ENCODE results near the gene TTC22.

TTC22 gene

DNA sequence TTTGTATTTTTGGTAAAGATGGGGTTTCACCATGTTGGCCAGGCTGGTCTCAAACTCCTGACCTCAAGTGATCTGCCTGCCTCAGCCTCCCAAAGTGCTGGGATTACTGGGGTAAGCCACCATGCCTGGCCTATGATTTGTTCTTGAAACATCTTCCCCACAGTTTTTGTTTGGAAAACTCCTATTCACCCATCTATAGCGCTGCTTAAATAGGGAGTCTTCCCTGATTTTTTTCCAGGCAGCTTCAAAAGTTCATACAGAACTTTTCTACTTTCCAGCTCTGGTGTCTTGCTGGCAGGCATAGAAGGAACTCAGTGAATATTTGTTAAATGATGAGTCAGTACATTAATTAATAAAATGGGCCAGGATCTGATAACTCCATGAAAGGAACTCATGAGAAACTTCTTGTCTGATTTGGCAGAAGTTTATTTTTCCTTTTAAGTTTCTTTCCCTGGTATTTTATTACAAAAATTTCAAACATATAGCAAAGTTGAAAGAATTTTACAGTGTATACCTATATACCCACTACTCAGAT is 33.0 kb upstream of the TTC22 start:
- DNase-seq (ENCODE audit: low spot score): no peak

DNA sequence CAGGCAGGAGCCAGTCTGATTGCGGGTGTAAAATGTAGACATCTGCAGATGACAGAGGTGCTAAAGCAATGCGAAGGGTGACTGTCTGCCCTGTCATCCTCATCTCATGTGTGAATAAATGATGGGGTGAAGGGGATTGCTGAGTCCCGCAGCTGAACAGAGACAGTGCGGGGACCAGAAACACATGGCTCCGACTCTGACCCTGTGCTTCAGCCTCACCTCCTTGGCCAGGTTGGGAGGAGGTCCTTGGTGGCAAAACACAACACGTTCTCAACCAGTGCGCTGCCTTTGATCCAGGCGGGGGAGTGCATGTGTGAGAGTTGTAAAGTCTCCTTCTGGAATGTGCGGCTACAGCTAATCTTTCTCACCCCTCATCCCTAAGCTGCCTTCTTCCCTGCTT is 32.0 kb upstream of the TTC22 start:
- no peak for DNase-seq (ENCODE audit: low spot score)

DNA sequence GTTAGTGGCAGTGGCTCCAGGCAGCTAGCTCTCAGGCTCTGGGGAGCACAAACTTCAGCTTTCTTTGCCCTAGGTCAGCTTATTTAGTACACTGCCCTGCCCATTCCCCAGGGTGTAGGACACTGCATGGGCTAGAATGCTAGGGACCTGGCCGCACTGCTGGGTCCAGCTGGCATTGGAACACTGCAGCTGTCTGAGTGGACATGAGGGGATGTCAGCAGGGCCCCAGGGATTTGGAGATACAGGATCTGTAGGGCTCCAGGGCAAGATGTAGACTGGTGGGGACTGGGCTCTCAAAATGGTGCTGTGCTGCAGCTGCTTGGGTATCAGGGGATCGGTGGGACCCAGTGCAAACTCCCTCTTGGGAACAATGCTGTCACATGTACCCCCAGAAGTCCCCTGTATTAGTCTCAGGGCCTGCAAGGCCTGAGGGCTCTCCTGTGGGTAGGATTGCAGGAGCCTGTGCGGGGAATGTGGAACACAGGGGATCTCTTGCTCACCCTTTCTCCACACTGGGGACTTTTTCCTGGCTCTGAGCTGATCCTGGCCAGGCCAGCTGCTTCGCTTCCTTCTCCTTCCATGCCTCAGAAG is 25.2 kb upstream of the TTC22 start:
- no peak for DNase-seq (ENCODE audit: low spot score)

DNA sequence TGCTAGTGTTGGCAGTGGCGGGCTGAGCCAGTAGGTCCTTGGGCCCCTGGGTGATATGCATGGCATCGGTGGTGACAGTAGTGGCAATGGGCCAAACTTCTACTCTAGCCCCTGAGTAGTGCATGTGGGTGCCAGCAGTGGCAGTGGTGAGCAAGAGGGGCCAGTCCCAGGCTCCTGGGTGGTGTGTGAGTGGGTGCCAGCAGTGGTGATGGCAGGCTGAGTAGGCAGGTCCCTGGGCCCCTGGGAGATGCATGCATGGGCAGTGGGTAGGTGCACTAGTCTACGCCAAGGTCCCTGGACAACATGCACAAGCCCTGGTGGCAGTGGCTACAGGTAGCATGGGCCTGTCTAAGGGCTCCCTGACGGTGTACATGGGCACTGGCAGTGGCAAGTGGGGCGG is 24.6 kb upstream of the TTC22 start:
- no peak for DNase-seq (ENCODE audit: low spot score)

DNA sequence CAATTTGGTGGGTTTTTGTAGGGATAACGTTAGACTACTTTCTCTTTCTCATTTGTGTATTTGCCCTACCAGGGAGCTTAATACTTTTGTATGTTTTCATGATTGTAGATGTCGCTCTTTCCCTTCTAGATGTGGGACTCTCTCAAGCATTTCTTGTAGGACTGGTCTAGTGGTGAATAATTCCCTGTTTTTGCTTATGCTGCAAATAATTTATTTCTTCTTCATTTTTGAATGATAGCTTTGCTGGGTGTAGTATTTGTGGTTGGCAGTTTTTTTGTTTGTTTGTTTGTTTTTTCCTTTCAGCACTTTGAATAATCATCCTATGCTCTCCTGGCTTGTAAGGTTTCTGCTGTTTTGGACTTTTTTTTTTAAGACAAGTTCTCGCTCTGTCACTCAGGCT is 22.5 kb upstream of the TTC22 start:
- DNase-seq (ENCODE audit: low spot score): no peak

DNA sequence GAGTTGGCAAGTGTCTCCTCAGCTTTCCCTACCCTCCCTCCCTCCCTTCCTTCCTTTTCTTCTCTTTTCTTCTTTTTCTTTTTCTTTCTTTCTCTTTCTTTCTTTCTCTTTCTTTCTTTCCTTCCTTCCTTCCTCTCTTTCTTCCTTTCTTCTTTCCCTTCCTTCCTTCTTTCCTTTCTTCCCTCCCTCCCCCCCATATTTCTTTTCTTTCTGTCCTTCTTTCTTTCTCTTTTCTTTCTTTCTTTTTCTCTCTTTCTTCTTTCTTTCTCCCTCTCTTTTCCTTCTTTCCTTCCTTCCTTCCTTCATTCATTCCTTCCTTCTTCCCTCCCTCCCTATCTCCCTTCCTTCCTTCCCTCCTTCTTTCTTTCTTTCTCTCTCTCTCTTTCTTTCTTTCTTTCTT is 18.6 kb upstream of the TTC22 start:
- no peak for DNase-seq (ENCODE audit: low spot score)

DNA sequence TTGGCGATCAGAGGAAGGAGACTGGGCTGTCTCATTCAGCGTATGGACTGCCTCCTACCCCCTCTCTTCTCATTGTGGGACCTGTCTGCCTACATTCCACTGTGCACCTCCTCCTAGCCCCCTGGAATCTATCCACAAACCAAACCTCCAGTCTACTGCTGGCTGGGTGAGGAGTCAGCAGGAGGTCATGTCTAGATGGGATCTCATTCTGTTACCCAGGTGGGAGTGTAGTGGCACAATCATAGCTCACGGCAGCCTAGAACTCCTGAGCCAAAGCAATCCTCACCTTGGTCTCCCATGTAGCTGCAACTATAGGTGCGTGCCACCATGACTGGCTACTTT is 18.0 kb upstream of the TTC22 start:
- no peak for DNase-seq (ENCODE audit: low spot score)

DNA sequence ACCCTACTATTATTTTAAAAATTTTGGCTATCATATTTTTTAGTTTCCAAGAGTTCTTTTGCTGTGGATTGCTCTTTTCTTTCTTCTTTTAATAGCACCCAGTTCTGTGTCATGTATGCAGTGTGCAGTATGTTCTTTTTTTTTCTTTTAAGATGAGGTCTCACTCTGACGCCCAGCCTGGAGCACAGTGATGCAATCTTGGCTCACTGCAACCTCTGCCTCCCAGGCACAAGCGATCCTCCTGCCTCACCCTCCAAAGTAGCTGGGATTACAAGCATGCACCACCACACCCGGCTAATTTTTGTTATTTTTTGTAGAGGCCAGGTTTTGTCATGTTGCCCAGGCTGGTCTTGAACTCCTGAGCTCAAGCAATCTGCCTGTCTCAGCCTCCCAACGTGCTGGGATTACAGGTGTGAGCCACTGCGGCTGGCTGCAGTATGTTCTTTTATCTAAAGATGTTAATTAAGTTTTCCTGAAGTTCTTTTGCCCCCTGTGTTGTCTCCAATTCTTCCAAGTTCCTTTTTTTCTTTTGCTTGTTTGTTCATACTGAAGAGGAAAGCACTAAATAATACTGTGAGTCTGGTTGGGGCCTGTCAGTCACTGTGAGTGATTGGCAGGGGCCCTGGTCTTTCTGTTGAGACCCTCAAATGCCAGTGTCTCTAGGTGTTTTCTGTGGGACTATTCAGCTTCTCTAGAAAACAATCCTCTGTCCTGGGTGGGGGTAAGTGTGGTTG is 17.5 kb upstream of the TTC22 start:
- no peak for DNase-seq (ENCODE audit: low spot score)

DNA sequence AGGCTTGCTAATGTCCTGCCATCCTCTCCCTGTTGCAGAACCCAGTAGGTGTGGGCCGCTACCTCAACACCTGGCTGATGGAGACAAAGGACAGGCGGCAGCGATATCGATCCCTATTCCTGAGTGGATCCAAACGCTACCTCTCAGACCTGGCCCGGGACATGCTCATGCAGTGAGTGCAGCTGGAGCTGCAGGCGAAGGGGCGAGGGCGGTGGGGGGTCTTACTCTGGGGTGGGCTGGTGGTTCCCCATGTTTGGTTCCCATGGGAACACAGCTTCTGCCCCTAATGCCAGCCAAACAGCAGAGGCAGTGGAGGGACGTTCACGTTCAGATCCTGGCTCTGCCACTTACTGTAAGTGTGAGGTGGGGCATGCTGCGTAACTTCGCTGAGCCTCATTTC is 15.8 kb upstream of the TTC22 start:
- DNase-seq (ENCODE audit: low spot score): no peak

DNA sequence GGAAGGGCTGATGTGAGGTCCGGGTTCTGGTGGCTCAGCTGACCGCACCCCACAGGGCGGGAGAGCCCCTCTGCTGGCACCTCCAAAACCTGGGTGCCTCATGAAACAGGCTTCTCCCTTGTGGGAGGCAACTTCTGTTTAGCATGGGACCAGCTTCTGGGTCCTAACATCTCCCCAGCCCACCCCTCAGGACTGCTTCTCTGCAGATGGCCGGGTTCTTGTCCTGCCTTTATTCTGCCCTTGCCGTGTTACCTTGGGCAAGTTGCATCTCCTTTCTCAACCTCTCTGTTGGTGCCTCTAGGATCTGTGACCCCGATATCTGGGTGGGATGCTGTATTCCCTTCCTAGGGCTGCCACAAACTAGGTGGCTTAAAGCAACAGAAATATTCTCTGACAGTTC is 15.0 kb upstream of the TTC22 start:
- DNase-seq (ENCODE audit: low spot score): no peak

DNA sequence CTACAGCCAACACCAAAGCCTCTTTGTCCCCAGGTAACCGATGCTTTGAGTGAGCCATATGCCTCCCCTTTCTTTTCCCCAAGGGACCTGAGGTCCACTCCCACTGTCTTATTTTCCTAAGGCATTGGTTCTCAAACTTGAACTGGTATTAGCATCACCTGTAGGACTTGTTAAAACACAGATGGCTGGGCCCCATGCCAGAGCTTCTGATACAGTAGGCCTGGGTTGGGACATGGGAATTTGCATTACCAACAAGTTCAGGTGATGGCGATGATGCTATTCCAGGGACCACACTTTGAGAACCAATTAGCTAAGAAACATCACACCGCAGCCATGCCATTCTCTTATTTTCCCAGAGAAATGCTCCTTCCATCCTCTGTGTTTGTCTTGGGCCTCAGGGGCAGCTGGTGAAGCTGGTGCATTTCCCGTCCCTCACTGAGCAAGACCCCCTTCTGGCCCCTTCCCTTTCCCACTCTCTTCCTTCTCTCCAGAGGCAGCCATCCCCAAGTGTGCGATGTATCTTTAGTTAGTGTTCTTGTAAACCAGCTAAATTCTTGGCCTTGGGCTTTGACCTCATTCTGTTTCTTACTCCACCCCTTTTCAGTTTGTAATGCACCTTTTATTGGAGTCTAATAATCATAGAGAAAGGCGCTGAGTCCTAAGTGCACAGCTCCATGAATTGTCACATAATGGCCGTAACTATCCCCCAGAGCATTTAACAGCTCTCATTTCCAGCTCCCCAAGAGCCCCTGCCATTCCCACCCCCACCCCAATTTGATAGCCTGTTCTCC is 14.2 kb upstream of the TTC22 start:
- no peak for DNase-seq (ENCODE audit: low spot score)

DNA sequence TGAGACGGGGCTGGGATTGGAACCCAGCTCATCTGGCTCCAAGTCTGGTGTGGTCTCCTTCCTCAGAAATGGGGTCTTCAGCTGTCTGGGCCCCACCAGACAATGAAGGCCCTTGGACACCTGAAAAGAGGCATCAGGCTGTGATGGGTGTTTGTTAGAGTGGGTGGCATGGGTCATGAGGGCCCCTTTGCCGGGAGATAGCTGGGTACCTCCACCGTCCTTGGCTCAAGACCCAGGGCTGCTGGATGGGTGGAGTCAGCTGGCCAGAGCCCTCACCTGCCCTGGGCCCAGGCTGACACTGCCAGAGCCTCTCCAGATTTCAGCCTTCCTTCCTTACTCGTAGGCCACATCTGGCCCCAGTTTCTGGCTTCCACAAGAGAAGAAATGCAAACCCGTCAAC is 13.4 kb upstream of the TTC22 start:
- DNase-seq (ENCODE audit: low spot score): no peak

DNA sequence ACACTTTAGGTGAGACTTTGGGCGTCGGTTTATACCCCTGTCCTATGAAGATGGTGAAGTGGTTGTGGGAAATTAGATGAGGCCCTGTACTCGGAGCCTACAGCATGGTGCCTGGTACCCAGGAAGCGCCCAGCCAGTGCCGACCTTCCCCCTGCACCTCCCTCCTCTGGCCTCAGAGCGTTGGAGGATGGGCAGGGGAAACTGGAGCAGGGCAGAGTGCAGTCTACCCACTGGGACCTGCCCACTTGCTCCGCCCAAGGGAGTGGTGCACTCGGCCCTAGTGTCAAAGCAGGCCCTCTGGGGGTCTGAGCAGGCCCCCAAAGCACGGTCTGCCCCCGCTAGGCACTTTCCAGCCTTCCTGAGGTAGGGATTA is 13.0 kb upstream of the TTC22 start:
- DNase-seq (ENCODE audit: low spot score): no peak

DNA sequence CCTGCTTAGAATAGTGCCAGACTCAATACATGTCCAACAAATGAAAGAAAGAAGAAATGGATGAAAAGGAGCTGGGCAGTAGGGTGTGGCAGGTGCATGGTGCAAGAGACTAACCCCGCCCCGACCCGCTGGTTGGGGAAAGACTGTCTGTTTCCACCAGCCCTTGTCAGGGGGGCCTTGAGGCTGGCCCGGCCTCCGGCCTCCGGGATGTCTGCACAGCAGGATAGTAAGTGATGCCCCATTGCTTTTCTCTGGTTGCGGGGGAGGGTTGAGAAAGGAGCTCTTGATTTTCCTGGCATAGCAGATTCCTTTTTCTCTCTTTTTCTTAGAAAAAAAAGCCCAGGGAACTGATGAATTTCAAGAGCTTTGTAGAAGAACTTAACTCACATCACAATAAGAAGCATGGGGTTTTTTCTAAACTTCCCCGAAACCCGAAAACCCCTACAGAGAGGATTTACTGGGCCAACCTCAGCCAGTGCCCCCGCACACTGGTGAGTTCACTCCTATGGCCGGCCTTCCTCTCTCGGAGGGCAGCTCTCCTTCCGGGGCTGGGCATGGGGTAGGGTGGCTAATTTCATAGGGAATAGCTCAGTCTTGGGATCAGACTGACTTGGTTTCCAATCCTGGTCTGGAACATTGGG is 12.5 kb upstream of the TTC22 start:
- no peak for DNase-seq (ENCODE audit: low spot score)

DNA sequence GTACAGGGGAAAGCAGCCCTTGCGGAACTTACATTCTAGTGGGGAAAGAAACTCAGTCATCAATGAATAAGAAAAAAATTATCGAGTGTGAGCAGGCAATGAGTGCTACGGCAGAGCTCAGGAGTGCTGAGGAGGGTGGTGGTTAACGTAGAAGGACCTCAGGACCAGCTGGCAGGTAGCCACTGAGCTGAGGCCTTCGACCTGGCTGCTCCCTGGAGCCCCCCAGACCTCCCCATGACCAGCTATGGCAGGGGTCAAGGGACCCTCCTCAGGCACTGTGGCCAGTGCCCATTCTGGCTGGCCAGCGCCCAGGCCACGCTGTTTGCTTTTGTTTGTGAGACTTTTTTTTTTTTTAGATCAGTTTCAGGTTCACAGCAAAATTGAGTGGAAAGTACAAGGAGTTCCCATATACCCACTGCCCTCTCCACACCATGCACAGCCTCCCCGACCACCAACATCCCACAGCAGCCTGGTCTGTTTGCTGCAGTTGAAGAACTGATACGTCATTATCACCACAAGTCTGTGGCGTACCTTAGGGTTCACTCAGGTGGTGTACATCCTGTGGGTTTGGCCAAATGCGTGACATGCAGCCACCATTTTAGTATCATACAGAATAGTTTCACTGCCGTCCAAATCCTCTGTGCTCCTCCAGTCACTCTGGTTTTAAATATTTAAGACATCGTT is 11.8 kb upstream of the TTC22 start:
- DNase-seq (ENCODE audit: low spot score): no peak

DNA sequence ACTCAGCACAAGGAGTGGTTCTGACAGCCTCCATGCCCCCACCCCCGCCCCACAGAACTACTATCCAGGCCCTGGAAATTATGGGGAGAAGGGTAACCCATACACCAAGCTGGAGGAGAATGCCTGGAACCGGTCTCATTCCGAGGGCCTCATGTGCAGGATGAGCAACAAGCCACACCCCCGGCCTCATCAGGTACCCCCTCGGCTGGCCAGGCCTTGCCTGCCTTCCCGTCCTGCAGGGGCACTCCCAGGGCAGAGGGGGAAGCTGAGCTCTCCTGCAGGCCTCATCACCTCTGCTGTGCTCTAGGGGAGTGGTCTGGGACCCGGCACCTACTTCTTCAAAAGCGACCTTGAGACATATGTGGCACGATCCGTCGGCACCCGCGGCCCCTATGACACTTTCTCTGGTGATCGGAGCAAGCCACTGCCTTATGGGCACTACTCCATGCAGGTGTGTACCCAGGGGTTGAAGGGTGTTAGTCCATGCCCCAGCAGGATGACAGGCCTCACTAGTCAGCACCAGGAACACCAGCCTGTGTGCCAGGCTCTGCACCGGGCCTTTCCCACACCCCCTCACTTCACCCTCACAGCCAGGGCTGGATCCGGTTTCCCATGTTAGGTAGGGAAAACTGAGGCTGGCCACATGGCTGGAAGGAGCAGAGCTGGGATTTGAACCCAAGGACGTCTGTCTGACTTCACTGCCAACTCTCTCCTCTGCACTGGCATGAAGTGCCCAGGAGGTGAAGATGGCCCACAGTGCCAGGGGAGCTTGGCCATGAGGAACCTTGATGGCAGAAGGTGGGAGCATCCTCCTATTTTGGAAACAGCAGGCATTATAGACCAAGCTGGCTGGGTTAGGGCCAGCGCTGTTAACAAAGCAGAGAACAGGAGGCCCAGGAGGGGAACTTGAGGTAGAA is 10.9 kb upstream of the TTC22 start:
- DNase-seq (ENCODE audit: low spot score): no peak

DNA sequence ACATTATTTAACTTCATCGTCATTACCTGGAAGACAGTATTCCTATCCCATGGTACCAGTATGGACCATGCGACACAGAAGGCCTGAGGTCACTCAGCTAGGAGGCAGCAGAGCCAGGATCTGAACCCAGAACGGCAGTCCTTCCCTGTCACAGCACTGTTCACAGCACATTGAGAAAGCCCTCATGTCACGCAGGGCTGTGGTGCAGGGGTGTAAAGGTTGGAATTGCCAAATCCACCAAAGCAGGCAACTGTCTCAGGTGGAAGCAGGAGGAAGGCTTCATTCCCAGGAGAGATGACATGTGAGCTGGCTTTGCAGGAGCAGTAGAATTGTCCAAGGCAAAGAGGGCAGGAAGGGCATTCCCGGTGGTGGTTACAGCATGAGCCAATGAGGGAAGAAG is 9.9 kb upstream of the TTC22 start:
- no peak for DNase-seq (ENCODE audit: low spot score)

DNA sequence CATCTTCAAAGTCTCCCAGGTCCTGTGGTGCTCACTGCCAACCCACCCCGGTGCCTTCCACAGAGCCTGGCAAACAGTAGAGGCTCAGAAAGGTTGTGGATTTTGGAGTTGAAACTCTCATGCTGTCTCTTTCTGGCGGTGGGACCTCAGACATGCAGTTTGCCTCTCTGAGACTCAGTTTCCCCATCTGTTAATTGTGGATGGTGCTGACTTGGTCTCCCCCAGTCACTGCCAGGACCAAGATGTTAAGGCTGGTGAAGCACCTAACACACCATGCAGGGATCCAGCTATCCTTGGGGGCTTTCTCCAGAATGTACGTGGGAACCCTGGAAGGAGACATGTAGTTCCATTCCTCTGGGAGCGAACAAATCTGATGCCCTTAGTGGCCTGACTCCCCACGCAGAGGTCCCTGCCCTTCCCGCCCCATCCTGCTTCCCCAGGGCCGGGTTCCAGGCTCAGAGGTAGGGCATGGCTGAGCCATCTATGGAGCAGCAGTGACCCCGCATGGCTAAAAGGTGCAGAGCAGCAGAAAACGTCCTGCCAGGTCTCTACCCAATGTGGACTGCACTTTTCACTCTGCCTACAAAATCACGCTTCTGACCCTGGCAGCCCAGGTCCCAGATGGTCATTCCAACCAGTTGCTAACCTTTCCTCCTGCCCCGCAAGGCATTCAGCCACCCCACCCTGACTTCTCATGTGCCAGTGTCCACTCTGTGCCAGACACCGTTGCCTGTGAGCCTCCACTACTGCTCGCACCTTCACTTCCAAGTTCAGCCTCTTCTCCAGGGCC is 9.2 kb upstream of the TTC22 start:
- no peak for DNase-seq (ENCODE audit: low spot score)

DNA sequence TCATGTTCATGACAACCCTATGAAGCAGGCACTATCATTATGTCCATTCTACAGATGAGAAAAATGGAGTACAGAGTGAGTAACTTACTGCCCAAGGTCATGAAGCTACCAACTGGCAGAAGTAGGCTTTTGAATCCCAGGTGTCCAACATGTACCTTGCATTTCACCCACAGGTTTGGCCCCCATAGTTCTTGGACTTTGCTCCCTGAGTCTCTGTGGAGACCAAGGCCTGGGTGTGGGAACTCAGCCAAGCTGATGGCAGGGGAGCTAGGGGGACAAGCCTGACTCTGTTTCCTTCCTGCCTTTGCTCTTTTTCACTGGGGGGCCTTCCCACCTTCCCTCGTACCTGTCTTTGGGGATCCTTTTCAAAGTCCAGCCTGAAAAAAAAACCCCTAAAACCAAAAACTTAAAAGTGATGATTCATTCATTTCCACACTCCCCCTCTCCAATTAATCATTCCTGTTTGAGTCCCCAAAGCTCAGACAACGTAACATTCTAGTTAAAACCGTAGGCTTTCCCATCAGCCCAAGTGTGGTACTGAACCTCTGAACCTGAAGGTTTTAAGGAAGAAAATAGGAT is 8.5 kb upstream of the TTC22 start:
- no peak for DNase-seq (ENCODE audit: low spot score)

All from left forelimb (tissue), 1 donor.